Tibial nerve (tissue), 3 donors: Measurements from ENCODE around the gene GNG2.

Source experiments
- CTCF ChIP-seq, 5 experiments: fragments of 200-600 bp in 3 of 5; fragments of 450-650 bp in 2 of 5; sonication (generic) in 3 of 5; IDR thresholded peaks; one replicate each; pipeline ENCODE4 v1.5.1; 2016 to 2019; ENCODE audit warnings: antibody characterized with exemption in 5 of 5, mild to moderate bottlenecking in 3 of 5, moderate library complexity in 2 of 5
- POLR2A ChIP-seq, 2 donors: fragments of 450-650 bp; IDR thresholded peaks; one replicate each; pipeline ENCODE4 v1.6.1; 2017; ENCODE audit warnings: antibody characterized with exemption in 2 of 2, mild to moderate bottlenecking in 2 of 2, moderate library complexity in 2 of 2

GRCh38 chr14:51938821-51939220 is 78.4 kb downstream of the GNG2 start:
- no peak for TF ChIP-seq CTCF (IDR thresholded peaks at IDR 0.05)
- no peak for TF ChIP-seq POLR2A (IDR thresholded peaks at IDR 0.05)
